Activated CD4-positive, alpha-beta T cell treated with anti-CD3 and anti-CD28 coated beads, Interleukin-2, amount 50 U/mL, for 1 hour (primary cell): ENCODE data around the gene MUSTN1.
A peak's percentile ranks its signal among the peaks of the same experiment; 100 is the strongest.

Experiments
- DNase-seq: peaks from one replicate; pipeline ENCODE4 v3.0.0-alpha.2; 2020

MUSTN1 gene

GRCh38 chr3:52831500-52832301 is 3.1 kb downstream of the MUSTN1 start:
- DNase-seq: no peak

GRCh38 chr3:52830535-52831258 is 4.1 kb downstream of the MUSTN1 start, which contains the start of gene ITIH4:
TSS of gene ITIH4 (minus strand) at chr3:52830672. CDS start at chr3:52830642, 30 bp downstream.
- DNase-seq: no peak

GRCh38 chr3:52829906-52830463 is 4.8 kb downstream of the MUSTN1 start:
- no peak for DNase-seq

- no peak for DNase-seq
Observed at GRCh38 chr3:52829482-52829881, 5.3 kb downstream of the MUSTN1 start.

- DNase-seq: no peak
Observed at GRCh38 chr3:52827866-52828376, 6.9 kb downstream of the MUSTN1 start.

GRCh38 chr3:52827441-52827840 is 7.4 kb downstream of the MUSTN1 start:
- no peak for DNase-seq

- no peak for DNase-seq
Observed at GRCh38 chr3:52824037-52824436, 10.8 kb downstream of the MUSTN1 start.

GRCh38 chr3:52822363-52822762 is 12.5 kb downstream of the MUSTN1 start:
- no peak for DNase-seq

GRCh38 chr3:52820736-52821135 is 14.1 kb downstream of the MUSTN1 start:
- DNase-seq: peak; percentile 6

- no peak for DNase-seq
Observed at GRCh38 chr3:52819936-52820335, 14.9 kb downstream of the MUSTN1 start.

- DNase-seq: no peak
Observed at GRCh38 chr3:52817860-52818259, 17.0 kb downstream of the MUSTN1 start.

GRCh38 chr3:52817221-52817620 is 17.6 kb downstream of the MUSTN1 start:
- no peak for DNase-seq

- DNase-seq: no peak
Observed at GRCh38 chr3:52816654-52817053, 18.2 kb downstream of the MUSTN1 start.

- DNase-seq: no peak
Observed at GRCh38 chr3:52816199-52816598, 18.6 kb downstream of the MUSTN1 start.

- no peak for DNase-seq
Observed at GRCh38 chr3:52813810-52814209, 21.0 kb downstream of the MUSTN1 start.

GRCh38 chr3:52811452-52812011 is 23.3 kb downstream of the MUSTN1 start:
- DNase-seq: no peak

- no peak for DNase-seq
Observed at GRCh38 chr3:52810923-52811322, 23.9 kb downstream of the MUSTN1 start.

- no peak for DNase-seq
Observed at GRCh38 chr3:52809662-52810377, 25.0 kb downstream of the MUSTN1 start.

GRCh38 chr3:52809149-52809548 is 25.7 kb downstream of the MUSTN1 start:
- no peak for DNase-seq

- no peak for DNase-seq
Observed at GRCh38 chr3:52805270-52806039, 29.4 kb downstream of the MUSTN1 start.

GRCh38 chr3:52801839-52802238 is 33.0 kb downstream of the MUSTN1 start:
- DNase-seq: no peak

- DNase-seq: no peak
Observed at GRCh38 chr3:52800079-52800478, 34.7 kb downstream of the MUSTN1 start.
